T-helper 22 cell (primary cell): ENCODE results near the gene NHEJ1.

Experiments
- DNase-seq: peaks from one replicate; pipeline ENCODE4 v3.0.0-alpha.2; 2020; ENCODE audit warnings: low read depth

Gene NHEJ1

GRCh38 chr2:219058541-219059374 is 101.9 kb downstream of the NHEJ1 start:
- DNase-seq: no peak

- DNase-seq: peak; percentile 39
These were observed 102.7 kb downstream of the NHEJ1 start for GRCh38 chr2:219057709-219058540.

- no peak for DNase-seq
These were observed 103.5 kb downstream of the NHEJ1 start for GRCh38 chr2:219056896-219057708.

GRCh38 chr2:219056176-219056895 is 104.3 kb downstream of the NHEJ1 start:
- no peak for DNase-seq

- DNase-seq: no peak
These were observed 105.4 kb downstream of the NHEJ1 start for GRCh38 chr2:219054956-219055903.

DNA sequence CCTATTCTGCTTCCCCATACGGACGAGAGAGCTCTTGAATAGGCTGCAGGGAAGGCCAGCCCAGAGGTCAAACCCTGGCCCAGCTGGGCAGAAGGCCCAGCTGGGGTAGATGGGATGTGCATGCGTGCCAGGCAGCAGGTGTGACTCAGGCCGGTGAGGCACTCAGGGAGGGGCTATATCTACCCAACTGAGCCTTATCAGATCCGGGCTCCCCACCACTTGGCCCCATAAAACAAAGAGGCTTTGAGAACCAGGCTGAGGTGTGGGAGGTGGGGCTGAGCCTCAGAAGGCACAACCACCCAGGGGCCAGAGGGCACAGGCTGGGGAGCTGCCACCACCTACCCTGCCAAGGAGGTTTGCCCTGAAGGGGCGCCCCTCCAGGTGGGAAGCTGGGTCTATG is 111.3 kb downstream of the NHEJ1 start:
- no peak for DNase-seq

GRCh38 chr2:219045937-219046550 is 114.6 kb downstream of the NHEJ1 start:
- no peak for DNase-seq

DNA sequence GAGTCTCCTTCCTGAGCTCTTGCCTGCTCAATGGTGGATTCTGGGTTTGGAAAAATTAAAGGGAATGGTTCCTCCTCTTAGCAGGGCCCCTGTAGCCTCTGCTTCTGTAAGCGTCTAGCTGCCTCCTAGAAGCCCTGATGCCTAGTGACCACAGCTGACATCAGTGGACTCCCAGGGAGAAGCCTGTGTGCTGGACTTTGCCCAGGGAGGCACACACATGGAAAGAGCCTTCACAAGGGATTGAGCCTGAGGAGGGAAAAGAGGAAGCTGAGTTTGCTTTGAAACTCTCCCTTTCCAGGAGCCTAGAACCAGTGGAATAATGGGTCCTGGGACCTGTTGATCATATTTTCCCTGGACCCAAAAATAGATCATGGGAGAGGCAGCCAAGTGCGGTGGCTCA is 117.9 kb downstream of the NHEJ1 start:
- no peak for DNase-seq

GRCh38 chr2:219042157-219042556 is 118.5 kb downstream of the NHEJ1 start:
- DNase-seq: no peak

- DNase-seq: no peak
These were observed 119.4 kb downstream of the NHEJ1 start, which contains the start of gene CFAP65 for GRCh38 chr2:219041252-219041651. CFAP65 (minus strand) TSS chr2:219041516; CDS start chr2:219039048, 2,468 bp downstream.

DNA sequence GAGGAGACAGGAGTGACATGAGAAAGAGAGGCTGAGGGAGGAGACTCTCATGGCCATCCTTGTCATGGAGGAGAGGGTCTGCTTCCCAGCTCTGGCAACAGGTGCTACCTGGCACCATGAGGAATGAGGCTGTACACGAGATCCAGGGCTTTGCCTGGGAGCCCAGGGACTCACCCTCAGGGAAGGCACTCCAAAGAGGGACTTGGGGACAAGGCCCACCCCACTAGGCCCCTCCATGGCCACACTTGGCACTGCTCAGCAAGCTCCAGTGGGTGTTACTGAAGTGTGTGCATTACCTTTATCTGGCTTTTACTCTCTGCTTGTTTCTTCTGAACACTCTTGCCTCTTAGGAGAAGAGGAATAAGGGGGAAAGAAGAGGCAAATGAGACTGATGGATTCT is 122.0 kb downstream of the NHEJ1 start:
- DNase-seq: no peak

DNA sequence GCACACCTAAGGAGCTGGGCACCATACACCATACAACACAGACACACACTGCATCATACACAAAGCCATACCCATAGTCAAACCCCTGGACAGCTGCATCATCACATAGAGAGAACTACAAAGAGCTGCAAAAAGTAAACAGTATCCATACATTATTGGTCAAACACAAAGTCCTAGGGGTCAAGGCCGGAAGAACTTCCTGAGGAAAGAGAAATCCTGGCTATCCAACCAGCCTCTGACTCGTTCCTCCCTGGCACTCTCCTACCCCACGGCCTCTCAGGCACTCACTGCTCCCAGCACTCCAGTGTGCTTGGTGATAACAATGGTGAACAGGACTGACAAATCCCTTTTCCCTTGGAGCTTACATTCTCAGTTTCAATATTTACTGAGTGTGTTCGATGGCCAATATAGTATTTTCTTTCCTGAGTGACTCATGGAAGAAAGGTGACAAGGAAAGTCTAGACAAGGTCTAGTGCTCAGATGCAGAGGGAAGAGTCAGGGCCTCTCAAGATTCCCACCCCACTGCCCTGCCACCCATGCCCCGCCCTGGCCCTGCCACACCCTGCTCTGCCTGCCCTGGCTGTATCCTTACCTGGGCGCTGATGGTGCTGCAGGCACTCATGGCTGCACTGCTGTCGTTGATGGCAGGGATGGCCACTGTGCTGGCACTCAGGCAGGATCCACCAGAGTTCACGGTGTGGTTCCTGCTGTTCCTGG is 122.7 kb downstream of the NHEJ1 start:
- no peak for DNase-seq

GRCh38 chr2:219035942-219036341 is 124.7 kb downstream of the NHEJ1 start:
- no peak for DNase-seq

DNA sequence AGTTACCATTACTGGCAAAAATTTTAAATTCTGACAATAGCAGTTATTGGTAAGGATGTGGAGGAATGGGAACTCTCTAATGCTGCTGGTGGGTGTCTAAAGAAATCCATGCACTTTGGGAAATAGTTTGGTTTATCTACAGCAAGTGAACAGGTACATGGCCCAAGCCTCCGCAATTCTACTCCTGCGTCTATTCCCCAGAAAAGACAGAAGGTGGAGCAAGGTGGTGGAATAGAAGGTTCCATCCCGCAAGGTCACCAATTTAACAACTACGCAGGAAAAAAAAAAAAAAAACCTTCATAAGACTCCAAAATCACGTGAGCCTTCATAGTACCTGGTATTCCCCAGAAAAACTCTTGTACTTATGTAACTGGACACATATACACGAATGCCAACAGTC is 125.8 kb downstream of the NHEJ1 start:
- DNase-seq: no peak

- DNase-seq: no peak
These were observed 128.4 kb downstream of the NHEJ1 start for GRCh38 chr2:219032051-219032745.

DNA sequence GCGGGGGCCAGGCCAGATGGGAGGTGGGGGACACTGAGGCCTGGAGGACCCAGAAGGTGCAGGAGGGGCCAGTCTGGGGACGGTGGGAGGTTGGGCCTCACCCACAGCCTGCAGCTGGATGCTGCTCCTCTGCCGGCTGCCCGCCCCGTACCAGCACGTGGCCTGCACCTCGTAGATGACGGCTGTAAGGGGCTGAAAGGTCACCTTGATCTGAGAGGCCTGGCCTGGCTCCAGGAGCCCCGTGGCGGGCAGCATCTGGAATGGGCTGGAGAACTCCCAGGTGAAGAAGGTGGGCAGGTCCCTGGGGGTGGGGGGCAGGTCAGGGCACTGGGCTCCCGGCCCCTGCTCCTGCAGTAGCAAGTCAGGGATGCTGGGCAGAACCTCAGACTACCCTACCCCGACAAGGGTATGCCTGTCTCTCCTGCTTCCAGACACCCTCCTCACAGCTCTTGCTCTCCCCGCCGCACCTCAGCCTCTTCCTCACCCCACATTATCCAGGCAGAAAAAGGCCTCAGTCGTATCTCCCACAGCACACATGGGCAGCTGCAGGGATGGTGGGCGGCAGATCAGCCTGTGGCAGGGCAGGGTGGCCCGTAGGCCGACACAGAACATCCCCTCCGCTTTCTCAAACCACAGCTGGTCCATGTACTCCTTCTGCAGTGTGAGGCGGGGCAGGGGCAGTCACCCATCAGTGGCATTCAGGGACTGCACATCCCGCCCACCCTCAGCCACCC is 129.4 kb downstream of the NHEJ1 start:
- DNase-seq: no peak

GRCh38 chr2:219030177-219030940 is 130.3 kb downstream of the NHEJ1 start:
- DNase-seq: no peak
